ELR (cell line): ENCODE measurements around the gene FRMD4A.

Experiments
- DNase-seq: peaks from one replicate; pipeline ENCODE4 v3.0.0-alpha.2; 2015; ENCODE audit warnings: low read depth

Gene FRMD4A

DNA sequence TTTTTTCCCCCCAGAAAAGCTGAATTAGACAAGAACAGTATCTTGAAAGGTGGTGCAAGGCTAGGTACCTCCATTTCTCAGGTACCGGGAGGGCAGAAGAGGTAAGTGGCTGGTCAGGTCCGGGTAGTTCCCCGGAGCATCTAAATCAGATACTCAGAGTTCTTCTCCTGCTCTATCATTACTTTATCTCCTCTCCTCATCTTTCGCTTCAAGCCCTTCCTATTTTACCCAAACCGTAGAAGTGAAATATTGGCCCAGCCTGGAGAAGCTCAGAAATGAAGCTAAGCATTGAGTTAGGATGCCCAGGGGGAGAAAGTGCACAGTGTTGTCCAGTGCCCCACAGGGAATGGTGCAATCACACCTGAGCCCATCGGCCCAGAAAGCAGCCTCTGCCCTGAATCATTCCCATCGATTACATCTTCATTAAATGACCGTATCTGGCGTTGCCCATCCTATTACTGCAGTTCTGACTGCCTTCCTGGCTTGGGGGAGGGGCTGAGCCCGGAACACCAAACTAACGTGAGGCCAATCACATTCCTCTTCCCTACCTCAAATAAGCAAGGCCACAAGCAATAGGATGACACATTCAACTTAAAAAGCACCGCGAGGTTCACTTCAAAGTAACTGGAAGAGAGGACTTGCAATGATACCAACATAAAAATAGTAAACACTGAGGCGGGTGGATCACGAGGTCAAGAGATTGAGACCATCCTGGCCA is 627.5 kb downstream of the FRMD4A start:
- DNase-seq = no peak

DNA sequence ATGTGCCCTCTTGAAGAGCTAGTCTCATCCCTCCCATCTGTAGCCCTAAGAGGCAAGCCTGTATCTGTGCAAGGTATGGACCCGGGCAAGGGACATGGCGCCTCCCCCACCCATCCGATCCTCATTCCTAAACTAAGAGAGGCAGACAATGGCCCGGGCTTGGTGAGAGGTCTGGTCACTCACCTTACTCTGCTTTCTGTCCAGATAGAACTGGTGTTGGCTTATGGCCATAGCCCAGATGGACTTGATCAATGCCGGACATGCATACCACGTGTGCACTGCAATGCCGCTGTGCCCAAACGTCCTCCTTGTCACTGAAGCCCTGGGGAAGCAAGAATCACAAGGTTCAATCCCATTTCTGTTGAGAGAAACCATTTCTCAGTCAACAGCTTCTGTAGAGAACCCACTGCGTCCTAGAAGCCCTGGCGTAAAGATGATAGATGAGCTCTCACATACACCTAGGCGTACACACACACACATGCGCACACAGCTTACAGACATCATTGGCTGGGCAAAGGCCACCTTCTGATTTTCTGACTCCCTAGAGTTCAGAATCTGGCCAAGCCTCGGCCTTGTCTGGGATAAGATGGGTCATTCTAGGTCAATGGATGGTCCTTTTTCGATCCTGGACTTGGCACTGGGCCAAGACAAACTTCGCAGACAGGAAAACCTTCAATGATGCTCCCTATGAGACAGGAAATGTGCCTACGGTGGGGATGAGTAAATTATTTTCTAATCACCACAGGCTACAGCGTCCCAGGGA is 629.4 kb downstream of the FRMD4A start:
- no peak for DNase-seq

DNA sequence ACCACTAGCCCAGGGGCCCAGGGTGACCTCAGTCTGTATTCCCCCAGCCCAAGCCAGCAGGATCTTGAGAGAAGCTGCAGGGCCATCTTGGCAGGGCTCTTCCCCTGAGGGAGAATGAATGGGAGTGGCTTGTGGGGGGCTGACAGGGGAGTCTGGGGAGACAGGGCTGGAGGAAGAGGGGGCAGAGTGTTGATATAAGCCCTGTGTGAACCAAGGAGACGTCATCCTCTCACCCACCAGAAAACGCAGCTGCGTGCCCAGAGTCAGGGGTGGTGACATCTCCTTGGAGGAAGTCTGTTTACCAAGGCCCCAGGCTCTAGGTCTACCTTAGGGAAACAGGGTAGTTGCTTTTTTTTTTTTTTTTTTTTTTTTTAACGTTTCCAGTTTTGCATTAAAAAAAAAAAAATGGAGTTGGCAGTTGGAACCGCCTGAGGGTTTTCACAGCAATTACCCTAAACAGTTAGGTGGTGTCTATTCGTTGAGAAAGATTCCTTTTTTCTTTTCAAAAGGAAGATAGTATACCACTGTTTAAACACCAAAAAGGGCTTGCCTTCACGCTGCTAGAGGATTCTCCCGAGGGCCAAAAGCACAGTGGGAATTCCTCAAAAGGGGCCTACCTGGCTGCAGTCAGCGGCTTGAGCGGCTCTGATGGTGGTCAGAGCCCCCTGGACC is 630.1 kb downstream of the FRMD4A start:
- DNase-seq = no peak

GRCh38 chr10:13699216-13699615 is 631.5 kb downstream of the FRMD4A start:
- no peak for DNase-seq

- DNase-seq = no peak
Measured at GRCh38 chr10:13698217-13698616, 632.5 kb downstream of the FRMD4A start.

DNA sequence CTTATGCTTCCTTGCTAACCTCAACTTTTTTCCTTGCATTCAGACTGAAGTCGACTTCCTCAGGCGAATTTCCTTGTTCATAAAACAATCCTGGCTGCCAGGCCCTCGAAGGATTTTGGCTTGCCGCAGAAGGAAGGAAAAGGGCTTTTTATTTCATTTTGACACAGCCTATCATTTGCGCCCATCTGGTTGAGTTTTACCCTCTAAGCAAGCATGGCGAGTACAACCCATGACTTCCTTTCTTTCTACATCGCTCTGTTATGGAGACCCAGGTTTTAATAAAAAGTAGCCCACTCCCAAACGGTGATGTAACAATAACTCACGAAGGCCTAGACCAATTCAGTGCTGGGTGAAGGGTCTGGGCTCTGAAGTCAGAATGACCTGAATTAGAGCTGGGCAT is 634.7 kb downstream of the FRMD4A start:
- DNase-seq = no peak

GRCh38 chr10:13695588-13695987 is 635.1 kb downstream of the FRMD4A start:
- no peak for DNase-seq

DNA sequence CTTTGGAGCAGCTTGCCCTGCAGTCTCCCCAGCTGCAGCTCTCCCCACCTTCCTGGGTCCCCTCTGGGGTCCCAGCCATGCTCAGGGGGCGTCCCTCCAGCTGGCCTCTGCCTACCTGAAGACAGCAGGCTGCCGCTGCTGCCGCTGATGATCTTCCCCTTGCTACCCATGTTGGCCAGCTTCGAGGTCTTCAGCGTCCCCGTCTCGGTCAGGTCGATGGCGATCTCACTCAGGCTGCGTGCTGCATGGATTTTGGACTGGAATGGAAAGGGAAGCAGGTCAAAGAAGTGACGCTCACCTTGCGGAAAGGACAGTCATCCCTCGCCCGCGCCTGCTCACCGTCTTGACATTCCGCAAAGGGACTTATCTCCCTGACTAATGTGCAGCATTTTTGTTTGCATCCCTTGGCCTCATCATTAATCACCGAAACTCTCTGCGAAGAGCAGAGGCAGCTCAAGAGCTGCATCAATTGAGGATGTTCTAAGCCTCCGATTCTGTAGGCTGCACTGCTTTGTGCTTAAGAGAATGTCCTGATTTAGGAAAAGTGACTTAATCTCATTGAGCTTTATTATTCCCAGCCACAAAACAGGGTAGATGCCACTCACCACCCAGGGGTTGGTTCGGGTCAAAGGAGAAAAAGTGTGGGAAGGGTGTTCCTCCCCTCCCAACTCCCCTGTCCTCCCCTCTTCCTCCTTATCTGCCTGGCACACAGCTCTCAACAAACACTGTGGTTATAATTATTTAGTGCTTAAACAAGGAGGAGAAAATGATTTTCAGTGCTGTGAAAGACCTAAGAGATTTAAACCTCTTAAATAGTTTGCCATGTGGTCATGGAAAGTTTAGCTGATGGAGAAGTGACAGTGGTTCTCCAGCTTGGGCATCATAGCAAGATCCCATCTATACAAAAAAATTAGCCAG is 636.7 kb downstream of the FRMD4A start:
- DNase-seq = no peak

DNA sequence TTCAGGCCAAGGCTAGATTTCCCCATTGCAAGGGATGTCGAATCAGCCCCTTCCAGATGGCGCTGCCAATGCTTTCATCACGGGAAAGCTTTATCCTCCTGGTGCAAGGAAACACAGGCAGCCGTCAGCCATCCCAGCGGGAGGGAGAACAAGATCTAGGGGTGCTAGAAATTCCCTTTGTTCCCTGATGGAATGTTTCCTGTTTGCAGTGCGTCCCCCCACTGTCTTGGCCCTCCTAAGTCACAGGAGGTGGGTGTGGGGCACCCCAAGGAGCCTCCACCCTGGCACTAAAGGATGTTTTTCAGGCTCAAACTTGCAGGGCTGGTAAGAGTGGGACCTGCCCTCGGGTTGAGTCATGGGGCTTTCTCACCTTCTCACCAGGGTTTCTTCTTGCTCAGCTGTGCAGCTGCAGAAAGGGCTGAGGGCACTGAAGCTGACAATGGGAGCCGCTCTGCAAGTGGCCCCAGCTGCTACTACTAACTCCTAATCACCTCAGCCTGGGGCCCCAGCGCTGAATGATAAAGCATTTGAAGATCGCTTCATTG is 640.4 kb downstream of the FRMD4A start:
- DNase-seq = no peak

GRCh38 chr10:13686331-13686752 is 644.4 kb downstream of the FRMD4A start:
- DNase-seq = no peak

DNA sequence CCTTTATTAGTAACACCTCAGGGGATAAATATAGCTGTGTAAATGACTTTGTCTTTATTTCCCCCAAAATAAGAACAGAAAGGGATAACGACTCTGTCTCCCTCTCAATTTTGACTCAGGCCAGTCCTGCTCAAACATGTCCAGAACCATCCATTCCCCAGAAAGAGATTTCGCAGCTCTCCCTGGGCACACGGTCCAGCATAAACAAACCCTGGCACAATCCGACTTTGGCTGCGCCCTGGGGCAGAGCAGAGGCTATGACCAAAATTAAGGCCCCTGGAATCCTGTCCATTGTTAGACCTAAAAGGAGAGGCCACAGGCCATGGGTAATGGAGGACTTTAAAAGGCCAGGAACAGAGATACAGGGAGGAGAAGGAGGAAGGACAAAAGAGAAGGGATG is 644.8 kb downstream of the FRMD4A start:
- no peak for DNase-seq

DNA sequence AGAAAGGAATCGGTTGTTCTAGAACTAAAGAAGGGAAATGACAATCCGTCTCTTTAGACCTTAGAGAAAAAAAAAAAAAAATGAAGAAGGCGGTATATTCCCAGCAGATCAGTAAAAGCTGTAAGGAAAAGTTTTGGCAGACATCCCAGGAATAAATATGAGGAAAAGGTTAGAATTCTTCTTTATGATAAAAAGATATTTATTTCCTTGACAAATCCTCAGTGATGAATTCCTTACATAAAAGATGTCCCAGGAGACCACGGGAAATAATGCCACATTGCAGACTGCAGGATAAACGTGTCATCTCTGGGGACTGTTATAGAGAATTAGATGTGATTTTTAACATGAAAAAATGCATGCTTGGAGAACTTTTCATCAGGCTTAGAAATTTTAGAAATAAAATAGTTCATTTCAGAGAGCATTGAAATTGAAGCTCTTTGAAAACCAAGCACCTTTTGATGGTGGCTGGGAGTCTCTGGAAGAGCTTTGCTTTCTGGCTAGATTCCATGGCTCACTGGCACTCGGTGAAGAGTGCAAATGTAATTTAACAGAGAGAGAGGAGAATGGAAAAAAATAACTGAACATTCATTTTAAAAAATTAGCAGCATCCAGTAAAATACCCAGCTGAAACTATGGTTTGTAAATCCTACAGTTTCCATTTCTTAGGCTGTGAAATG is 645.8 kb downstream of the FRMD4A start:
- DNase-seq = no peak

GRCh38 chr10:13684252-13684791 is 646.4 kb downstream of the FRMD4A start:
- peak; percentile 73 for DNase-seq

DNA sequence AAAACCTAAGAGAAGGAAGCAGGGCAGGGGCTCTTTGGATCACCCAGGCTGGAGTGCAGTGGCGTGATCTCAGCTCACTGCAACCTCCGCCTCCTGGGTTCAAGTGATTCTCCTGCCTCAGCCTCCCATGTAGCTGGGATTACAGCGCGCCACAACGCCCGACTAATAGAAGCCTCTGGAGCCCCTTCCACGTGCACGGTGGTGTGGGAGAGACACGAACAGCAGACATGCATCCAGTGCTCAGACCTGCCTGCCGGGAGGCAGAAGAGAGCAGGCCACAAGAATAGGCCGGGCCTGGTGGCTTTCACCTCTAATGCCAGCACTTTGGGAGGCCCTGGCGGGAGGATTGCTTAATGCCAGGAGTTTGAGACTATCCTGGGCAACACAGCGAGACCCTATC is 647.7 kb downstream of the FRMD4A start:
- DNase-seq = no peak

GRCh38 chr10:13681960-13682359 is 648.8 kb downstream of the FRMD4A start:
- DNase-seq = no peak

- no peak for DNase-seq
Measured at GRCh38 chr10:13681528-13681927, 649.2 kb downstream of the FRMD4A start.

GRCh38 chr10:13681095-13681494 is 649.6 kb downstream of the FRMD4A start:
- DNase-seq = no peak

- DNase-seq = no peak
Measured at GRCh38 chr10:13678101-13678843, 652.5 kb downstream of the FRMD4A start.

DNA sequence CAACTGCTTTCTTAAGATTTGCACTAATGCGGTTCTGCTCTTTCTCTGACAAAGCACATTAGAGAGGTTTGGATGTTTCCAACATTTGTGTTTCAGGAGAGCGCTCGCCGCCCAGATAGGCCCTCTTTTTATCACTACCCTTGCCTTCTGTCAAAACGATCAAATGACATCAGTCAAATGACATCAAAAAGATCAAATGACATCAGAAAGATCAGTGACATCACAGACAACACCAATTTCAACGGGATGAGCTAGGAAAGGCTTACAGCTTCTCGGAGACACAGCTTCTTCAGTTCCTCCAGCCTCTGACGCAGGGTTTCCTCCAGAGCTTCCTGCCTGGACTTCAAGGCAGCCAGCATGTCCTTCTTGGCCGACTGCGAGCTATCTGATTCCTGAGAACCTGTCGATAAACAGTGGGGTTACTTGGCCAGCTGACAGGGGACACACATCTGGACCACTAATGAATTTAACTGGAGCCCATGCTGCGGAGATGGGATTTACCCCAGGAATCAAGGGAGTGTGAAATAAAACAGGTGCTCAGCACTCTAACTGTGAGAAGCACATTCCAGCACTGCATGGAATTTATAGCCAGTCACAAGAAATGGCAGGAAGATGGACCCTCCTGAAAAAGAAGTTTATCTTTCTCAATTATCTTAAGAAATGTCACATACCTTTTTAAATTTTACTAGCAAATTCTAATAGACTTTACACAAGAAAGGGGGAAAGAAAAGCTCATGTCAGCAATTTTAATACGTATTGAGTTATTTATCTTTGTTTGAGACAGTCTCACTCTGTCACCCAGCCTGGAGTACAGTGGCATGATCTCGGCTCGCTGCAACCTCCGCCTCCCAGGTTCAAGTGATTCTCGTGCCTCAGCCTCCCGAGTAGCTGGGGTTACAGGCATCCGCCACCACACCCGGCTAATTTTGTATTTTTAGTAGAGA is 655.8 kb downstream of the FRMD4A start:
- DNase-seq = no peak
